HepG2 (cell line): ENCODE results near the gene DDR1. TPM values are rescaled to one million over a fixed set of nuclear protein-coding genes. Genes with fewer than 3 reads are reported as not detected.

ENCODE experiments used
- BRD4 ChIP-seq: sonication (generic); formaldehyde crosslinking; IDR thresholded peaks from 2 replicates; pipeline ENCODE4 v1.4.0; 2020; ENCODE audit warnings: missing genetic modification reagents
- CBX5 ChIP-seq: sonication (generic); formaldehyde crosslinking; IDR thresholded peaks from 2 replicates; pipeline ENCODE4 v1.4.0; 2020; ENCODE audit warnings: missing genetic modification reagents, borderline replicate concordance
- GATAD1 ChIP-seq: IDR thresholded peaks from 2 replicates; pipeline ENCODE4 v1.6.1; 2016; ENCODE audit warnings: missing genetic modification reagents, missing compliant biosample characterization
- KLF11 ChIP-seq: IDR thresholded peaks from 2 replicates; pipeline ENCODE4 v1.6.1; 2016; ENCODE audit warnings: missing compliant biosample characterization
- RNF2 ChIP-seq: fragments of 450-650 bp; conservative IDR thresholded peaks from 2 replicates; pipeline ENCODE4 v1.6.1; 2016; ENCODE audit warnings: low read depth
- SP5 ChIP-seq: IDR thresholded peaks from 2 replicates; pipeline ENCODE4 v1.6.1; 2016; ENCODE audit warnings: low read depth, borderline replicate concordance
- STAG1 ChIP-seq: sonication (generic); formaldehyde crosslinking; IDR thresholded peaks from 2 replicates; pipeline ENCODE4 v1.4.0; 2020; ENCODE audit warnings: missing genetic modification reagents
- ZNF20 ChIP-seq: sonication (generic); formaldehyde crosslinking; IDR thresholded peaks from 2 replicates; pipeline ENCODE4 v1.4.0; 2020; ENCODE audit warnings: mild to moderate bottlenecking, moderate library complexity, missing genetic modification reagents
- ZNF30 ChIP-seq: sonication (generic); formaldehyde crosslinking; IDR thresholded peaks from 2 replicates; pipeline ENCODE4 v1.5.0; 2020; ENCODE audit warnings: mild to moderate bottlenecking, missing genetic modification reagents
- ZNF567 ChIP-seq: sonication (generic); formaldehyde crosslinking; IDR thresholded peaks from 2 replicates; pipeline ENCODE4 v1.8.1; 2023; ENCODE audit warnings: mild to moderate bottlenecking, missing genetic modification reagents, borderline replicate concordance
- ZNF644 ChIP-seq: IDR thresholded peaks from 2 replicates; pipeline ENCODE4 v1.6.1; 2016; ENCODE audit warnings: low read depth
- ZNF660 ChIP-seq: sonication (generic); formaldehyde crosslinking; IDR thresholded peaks from 2 replicates; pipeline ENCODE4 v1.5.1; 2020; ENCODE audit warnings: mild to moderate bottlenecking, low read depth, missing genetic modification reagents, borderline replicate concordance
- ZNF674 ChIP-seq: sonication (generic); formaldehyde crosslinking; IDR thresholded peaks from 2 replicates; pipeline ENCODE4 v1.5.0; 2020; ENCODE audit warnings: low read depth, mild to moderate bottlenecking, missing genetic modification reagents
- ZNF788 ChIP-seq: sonication (generic); formaldehyde crosslinking; IDR thresholded peaks from 2 replicates; pipeline ENCODE4 v1.5.0; 2020; ENCODE audit warnings: mild to moderate bottlenecking, missing genetic modification reagents, borderline replicate concordance
- polyA plus RNA-seq, 8 experiments: library from polyadenylated mRNA; depleted of rRNA in 3 of 8; stranded (reverse) in 7 of 8; unstranded in 1 of 8; fragments of >200 nt; fragmentation: Illumina TruSeq in 4 of 8; extraction: Trizol in 4 of 8; gene quantifications; 2 replicates each; pipeline versions ENCODE4 v1.2.1 to v1.2.3, GENCODE V29; 2011 to 2016; ENCODE audit warnings: low read depth in 4 of 8, missing spikeins in 1 of 8, mixed read lengths in 1 of 8; ENCODE audit not compliant: insufficient read depth in 1 of 8
- total RNA-seq, 5 experiments: library from RNA; depleted of rRNA; stranded (reverse); fragments of >200 nt; fragmentation: Illumina TruSeq; extraction: Trizol; gene quantifications; 2 replicates each; pipeline ENCODE4 v1.2.3, GENCODE V29; 2016; ENCODE audit warnings: low read depth in 1 of 5
- TF ChIP-seq, protein P1 (sequence below): sonication (generic); formaldehyde crosslinking; IDR thresholded peaks from 2 replicates; pipeline ENCODE4 v1.5.0; 2020; ENCODE audit warnings: missing genetic modification reagents
- TF ChIP-seq, protein P2 (sequence below): IDR thresholded peaks from 2 replicates; pipeline ENCODE4 v1.6.1; 2016; ENCODE audit warnings: mild to moderate bottlenecking, missing biosample characterization, missing genetic modification reagents
- TF ChIP-seq, protein P3 (sequence below): sonication (generic); formaldehyde crosslinking; IDR thresholded peaks from 2 replicates; pipeline ENCODE4 v1.4.0; 2020; ENCODE audit warnings: missing genetic modification reagents
- TF ChIP-seq, protein P4 (sequence below): sonication (generic); formaldehyde crosslinking; IDR thresholded peaks from 2 replicates; pipeline ENCODE4 v1.4.0; 2020; ENCODE audit warnings: mild to moderate bottlenecking, missing genetic modification reagents
- TF ChIP-seq, protein P5 (sequence below): sonication (generic); formaldehyde crosslinking; conservative IDR thresholded peaks from 2 replicates; pipeline ENCODE4 v1.8.0; 2022; ENCODE audit warnings: mild to moderate bottlenecking, moderate library complexity, missing genetic modification reagents
- TF ChIP-seq, protein P6 (sequence below): sonication (generic); formaldehyde crosslinking; IDR thresholded peaks from 2 replicates; pipeline ENCODE4 v1.5.1; 2020; ENCODE audit warnings: missing genetic modification reagents, mild to moderate bottlenecking, borderline replicate concordance

The DDR1 gene
- total and polyA plus RNA-seq, 2 of the 13 experiments (the other 11 are each of a cell fraction or from before 2014, with no cell fraction given): 16.7 to 20.2 TPM

DNA sequence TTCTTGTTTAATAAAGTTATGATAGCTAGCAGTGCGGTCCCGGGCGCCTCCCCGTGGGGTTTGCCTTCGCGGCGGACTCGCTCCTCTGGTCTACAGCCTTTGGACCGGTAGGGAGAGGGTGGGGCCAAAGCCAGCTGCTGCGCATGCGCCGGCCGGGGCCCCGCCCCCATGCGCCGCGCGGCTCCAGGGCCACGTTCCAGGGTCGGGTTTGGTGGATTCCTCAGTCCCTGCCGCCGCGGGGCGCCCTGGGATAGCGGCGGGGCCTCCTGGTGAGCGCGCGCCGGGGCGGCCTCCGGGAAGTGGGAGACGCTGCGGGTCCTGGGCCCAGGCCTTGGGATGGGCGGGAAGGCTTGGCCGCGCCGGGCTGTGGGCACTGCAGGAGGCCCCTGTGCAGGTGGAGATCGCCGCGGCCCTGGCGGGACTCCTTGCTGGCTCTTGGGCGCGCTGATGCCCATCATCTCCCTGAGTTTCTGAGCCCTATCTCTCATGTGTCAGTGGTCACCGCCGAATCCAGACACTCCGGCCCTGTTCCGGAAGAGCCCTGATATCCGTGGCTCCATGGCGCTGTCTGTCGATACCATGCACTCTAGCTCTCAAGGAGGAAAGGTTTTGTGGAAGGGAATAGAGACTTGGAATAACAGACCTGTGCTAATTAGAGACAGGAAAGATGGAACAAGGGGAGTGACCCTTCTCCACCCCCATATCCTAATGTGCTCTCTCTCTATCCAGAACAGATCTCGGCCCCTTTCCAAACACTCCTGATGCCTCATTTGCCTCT, 29.9 kb downstream of the DDR1 start, which contains the start of gene VARS2 (continued):
- TF ChIP-seq, protein P1, sequence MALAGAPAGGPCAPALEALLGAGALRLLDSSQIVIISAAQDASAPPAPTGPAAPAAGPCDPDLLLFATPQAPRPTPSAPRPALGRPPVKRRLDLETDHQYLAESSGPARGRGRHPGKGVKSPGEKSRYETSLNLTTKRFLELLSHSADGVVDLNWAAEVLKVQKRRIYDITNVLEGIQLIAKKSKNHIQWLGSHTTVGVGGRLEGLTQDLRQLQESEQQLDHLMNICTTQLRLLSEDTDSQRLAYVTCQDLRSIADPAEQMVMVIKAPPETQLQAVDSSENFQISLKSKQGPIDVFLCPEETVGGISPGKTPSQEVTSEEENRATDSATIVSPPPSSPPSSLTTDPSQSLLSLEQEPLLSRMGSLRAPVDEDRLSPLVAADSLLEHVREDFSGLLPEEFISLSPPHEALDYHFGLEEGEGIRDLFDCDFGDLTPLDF: peak; percentile 92
- TF ChIP-seq BRD4 (peak; percentile 97), CBX5 (CRISPR knock-in tag) (peak; percentile 77), GATAD1 (peak; percentile 88), STAG1 (CRISPR knock-in tag) (peak; percentile 68), ZNF660 (CRISPR knock-in tag) (no peak; the same call in 1 of the 2 replicates), ZNF20 (CRISPR knock-in tag) (peak; percentile 95), KLF11 (CRISPR knock-in tag) (no peak), ZNF644 (no peak), ZNF30 (CRISPR knock-in tag) (peak; percentile 89), SP5 (peak; percentile 80), RNF2 (no peak; the same call in 1 of the 2 replicates), ZNF567 (CRISPR knock-in tag) (no peak), ZNF788 (CRISPR knock-in tag) (peak; percentile 85; the same call in 1 of the 2 replicates), ZNF674 (CRISPR knock-in tag) (no peak)
- TF ChIP-seq, protein P2, sequence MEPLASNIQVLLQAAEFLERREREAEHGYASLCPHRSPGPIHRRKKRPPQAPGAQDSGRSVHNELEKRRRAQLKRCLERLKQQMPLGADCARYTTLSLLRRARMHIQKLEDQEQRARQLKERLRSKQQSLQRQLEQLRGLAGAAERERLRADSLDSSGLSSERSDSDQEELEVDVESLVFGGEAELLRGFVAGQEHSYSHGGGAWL (CRISPR knock-in tag): peak; percentile 94
- TF ChIP-seq, protein P3, sequence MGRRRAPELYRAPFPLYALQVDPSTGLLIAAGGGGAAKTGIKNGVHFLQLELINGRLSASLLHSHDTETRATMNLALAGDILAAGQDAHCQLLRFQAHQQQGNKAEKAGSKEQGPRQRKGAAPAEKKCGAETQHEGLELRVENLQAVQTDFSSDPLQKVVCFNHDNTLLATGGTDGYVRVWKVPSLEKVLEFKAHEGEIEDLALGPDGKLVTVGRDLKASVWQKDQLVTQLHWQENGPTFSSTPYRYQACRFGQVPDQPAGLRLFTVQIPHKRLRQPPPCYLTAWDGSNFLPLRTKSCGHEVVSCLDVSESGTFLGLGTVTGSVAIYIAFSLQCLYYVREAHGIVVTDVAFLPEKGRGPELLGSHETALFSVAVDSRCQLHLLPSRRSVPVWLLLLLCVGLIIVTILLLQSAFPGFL: peak; percentile 91; the same call in 1 of the 2 replicates
- TF ChIP-seq, protein P4, sequence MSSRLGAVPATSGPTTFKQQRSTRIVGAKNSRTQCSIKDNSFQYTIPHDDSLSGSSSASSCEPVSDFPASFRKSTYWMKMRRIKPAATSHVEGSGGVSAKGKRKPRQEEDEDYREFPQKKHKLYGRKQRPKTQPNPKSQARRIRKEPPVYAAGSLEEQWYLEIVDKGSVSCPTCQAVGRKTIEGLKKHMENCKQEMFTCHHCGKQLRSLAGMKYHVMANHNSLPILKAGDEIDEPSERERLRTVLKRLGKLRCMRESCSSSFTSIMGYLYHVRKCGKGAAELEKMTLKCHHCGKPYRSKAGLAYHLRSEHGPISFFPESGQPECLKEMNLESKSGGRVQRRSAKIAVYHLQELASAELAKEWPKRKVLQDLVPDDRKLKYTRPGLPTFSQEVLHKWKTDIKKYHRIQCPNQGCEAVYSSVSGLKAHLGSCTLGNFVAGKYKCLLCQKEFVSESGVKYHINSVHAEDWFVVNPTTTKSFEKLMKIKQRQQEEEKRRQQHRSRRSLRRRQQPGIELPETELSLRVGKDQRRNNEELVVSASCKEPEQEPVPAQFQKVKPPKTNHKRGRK (CRISPR knock-in tag): no peak
- TF ChIP-seq, protein P5, sequence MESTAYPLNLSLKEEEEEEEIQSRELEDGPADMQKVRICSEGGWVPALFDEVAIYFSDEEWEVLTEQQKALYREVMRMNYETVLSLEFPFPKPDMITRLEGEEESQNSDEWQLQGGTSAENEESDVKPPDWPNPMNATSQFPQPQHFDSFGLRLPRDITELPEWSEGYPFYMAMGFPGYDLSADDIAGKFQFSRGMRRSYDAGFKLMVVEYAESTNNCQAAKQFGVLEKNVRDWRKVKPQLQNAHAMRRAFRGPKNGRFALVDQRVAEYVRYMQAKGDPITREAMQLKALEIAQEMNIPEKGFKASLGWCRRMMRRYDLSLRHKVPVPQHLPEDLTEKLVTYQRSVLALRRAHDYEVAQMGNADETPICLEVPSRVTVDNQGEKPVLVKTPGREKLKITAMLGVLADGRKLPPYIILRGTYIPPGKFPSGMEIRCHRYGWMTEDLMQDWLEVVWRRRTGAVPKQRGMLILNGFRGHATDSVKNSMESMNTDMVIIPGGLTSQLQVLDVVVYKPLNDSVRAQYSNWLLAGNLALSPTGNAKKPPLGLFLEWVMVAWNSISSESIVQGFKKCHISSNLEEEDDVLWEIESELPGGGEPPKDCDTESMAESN: peak; percentile 91
- TF ChIP-seq, protein P6, sequence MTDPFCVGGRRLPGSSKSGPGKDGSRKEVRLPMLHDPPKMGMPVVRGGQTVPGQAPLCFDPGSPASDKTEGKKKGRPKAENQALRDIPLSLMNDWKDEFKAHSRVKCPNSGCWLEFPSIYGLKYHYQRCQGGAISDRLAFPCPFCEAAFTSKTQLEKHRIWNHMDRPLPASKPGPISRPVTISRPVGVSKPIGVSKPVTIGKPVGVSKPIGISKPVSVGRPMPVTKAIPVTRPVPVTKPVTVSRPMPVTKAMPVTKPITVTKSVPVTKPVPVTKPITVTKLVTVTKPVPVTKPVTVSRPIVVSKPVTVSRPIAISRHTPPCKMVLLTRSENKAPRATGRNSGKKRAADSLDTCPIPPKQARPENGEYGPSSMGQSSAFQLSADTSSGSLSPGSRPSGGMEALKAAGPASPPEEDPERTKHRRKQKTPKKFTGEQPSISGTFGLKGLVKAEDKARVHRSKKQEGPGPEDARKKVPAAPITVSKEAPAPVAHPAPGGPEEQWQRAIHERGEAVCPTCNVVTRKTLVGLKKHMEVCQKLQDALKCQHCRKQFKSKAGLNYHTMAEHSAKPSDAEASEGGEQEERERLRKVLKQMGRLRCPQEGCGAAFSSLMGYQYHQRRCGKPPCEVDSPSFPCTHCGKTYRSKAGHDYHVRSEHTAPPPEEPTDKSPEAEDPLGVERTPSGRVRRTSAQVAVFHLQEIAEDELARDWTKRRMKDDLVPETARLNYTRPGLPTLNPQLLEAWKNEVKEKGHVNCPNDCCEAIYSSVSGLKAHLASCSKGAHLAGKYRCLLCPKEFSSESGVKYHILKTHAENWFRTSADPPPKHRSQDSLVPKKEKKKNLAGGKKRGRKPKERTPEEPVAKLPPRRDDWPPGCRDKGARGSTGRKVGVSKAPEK (CRISPR knock-in tag): peak; percentile 82
